Kidney (tissue), 14 donors: Measurements from ENCODE around the gene SH3BP4. TPM values are rescaled to one million over a fixed set of nuclear protein-coding genes. Genes with fewer than 3 reads are reported as not detected.

Source experiments
- DNase-seq, 5 donors: peaks; one replicate each; pipeline ENCODE4 v3.0.0-alpha.2; 2013 to 2020
- FAIRE-seq: peaks from 2 replicates; lab custom pipeline; 2012; peaks lifted over from hg19 to GRCh38; lab: Jason Lieb, UNC
- H3K27ac ChIP-seq, 2 donors: one replicate each; pipeline ENCODE4 v1.7.0; 2013; ENCODE audit warnings: low read depth in 2 of 2, low read length in 2 of 2, inconsistent platforms in 1 of 2
- H3K27me3 ChIP-seq: one replicate; pipeline ENCODE4 v1.7.1; 2013; ENCODE audit warnings: low read length, inconsistent platforms; ENCODE audit not compliant: control insufficient read depth, insufficient read depth
- H3K36me3 ChIP-seq, 3 donors: one replicate each; pipeline versions ENCODE4 v1.7.0 to v1.7.1; 2013; ENCODE audit warnings: low read length in 3 of 3, control low read depth in 1 of 3, inconsistent platforms in 1 of 3; ENCODE audit not compliant: insufficient read depth in 3 of 3, control insufficient read depth in 2 of 3
- H3K4me1 ChIP-seq, 3 donors: one replicate each; pipeline versions ENCODE4 v1.7.0 to v1.7.1; 2013; ENCODE audit warnings: low read length in 3 of 3, inconsistent platforms in 1 of 3, low read depth in 1 of 3; ENCODE audit not compliant: control insufficient read depth in 2 of 3, insufficient read depth in 2 of 3
- H3K4me3 ChIP-seq, 3 donors: one replicate each; pipeline versions ENCODE4 v1.7.0 to v1.8.1; 2013; ENCODE audit warnings: low read length in 3 of 3, control low read depth in 1 of 3, inconsistent platforms in 1 of 3
- H3K9ac ChIP-seq, 3 donors: one replicate each; pipeline versions ENCODE4 v1.7.0 to v1.7.1; 2013; ENCODE audit warnings: low read length in 3 of 3, control low read depth in 1 of 3, inconsistent platforms in 1 of 3
- H3K9me3 ChIP-seq, 3 donors: one replicate each; pipeline versions ENCODE4 v1.7.0 to v1.7.1; 2013; ENCODE audit warnings: low read length in 3 of 3, control low read depth in 1 of 3, inconsistent platforms in 1 of 3; ENCODE audit not compliant: control insufficient read depth in 2 of 3, insufficient read depth in 1 of 3
- CTCF ChIP-seq: IDR thresholded peaks from 3 replicates; pipeline ENCODE4 v1.5.1; 2012; ENCODE audit warnings: mild to moderate bottlenecking, moderate library complexity, borderline replicate concordance; ENCODE audit not compliant: insufficient read depth; ENCODE audit errors: extremely low read depth
- intact Hi-C: fragments of 100-400 bp; cut with DNase I; formaldehyde crosslinking; loops from one replicate; pipeline ENCODE4 v1.11.1; 2022
- polyA plus RNA-seq: library from polyadenylated mRNA; stranded (reverse); fragments of 350-450 nt; fragmentation: Illumina TruSeq; extraction: RNeasy Lipid Tissue Mini Kit (QIAGEN cat#74804); gene quantifications from one replicate; pipeline ENCODE4 v1.2.3, GENCODE V29; 2014; ENCODE audit warnings: low read depth, low replicate concordance; ENCODE audit not compliant: insufficient read depth
- total RNA-seq: library from RNA; stranded (reverse); fragmentation: NEBNext Ultra II Directional; extraction: Animal tissue kit (Norgen Biotek cat#: 25700); gene quantifications from one replicate; pipeline ENCODE4 v1.2.1, GENCODE V29; 2021
- donor health status: control.
- donor health status: control.
- donor health status: control.
- donor health status: control.
- donor health status: control.
- donor health status: DM: yes; HTN: yes; CAD: no.
- donor health status: Normal renal cell carcinoma (clear cell type).

SH3BP4 gene
- total and polyA plus RNA-seq, 2 donors from 2014 or later = 20.0 to 52.9 TPM

- no peak for FAIRE-seq
- intact Hi-C loops = no loop called here
- H3K27ac ChIP-seq = peak overlapping the region; percentile 3 to 65
Measured at GRCh38 chr2:234978466-234979203, 26.8 kb downstream of the SH3BP4 start.

GRCh38 chr2:234979204-234980167 is 27.7 kb downstream of the SH3BP4 start:
- intact Hi-C loops = no loop called here
- FAIRE-seq (no peak), DNase-seq (no peak)
- Histone ChIP-seq H3K4me1 (peaks cover 6 to 63% (median 27%) of the 10 kb centered on the region in 3 donors), H3K27ac (peak overlapping the region; percentile 61 to 86), H3K4me3 (no peak overlapping the region), H3K36me3 (no peaks in the 10 kb centered on the region), H3K9me3 (no peaks in the 10 kb centered on the region), H3K9ac (no peak overlapping the region), H3K27me3 (no peaks in the 10 kb centered on the region)
- no peak for TF ChIP-seq CTCF

More at GRCh38 chr2:234978466-234979203, 26.8 kb downstream of the SH3BP4 start:
- DNase-seq = no peak
- H3K4me3 ChIP-seq = no peak overlapping the region
- no peaks in the 10 kb centered on the region for H3K27me3 ChIP-seq
- peaks cover 6 to 57% (median 25%) of the 10 kb centered on the region in 3 donors for H3K4me1 ChIP-seq
- H3K36me3 ChIP-seq = no peaks in the 10 kb centered on the region
- no peak overlapping the region for H3K9ac ChIP-seq
- no peaks in the 10 kb centered on the region for H3K9me3 ChIP-seq
- no peak for TF ChIP-seq CTCF

- peak overlapping the region in 1 of 3 donors; percentile 36 for H3K4me3 ChIP-seq
Measured at GRCh38 chr2:234980451-234981187, 28.8 kb downstream of the SH3BP4 start.

More at GRCh38 chr2:234980451-234981187, 28.8 kb downstream of the SH3BP4 start:
- Histone ChIP-seq H3K9me3 (no peaks in the 10 kb centered on the region), H3K36me3 (no peaks in the 10 kb centered on the region), H3K27ac (peak overlapping the region; percentile 84 to 86), H3K27me3 (no peaks in the 10 kb centered on the region), H3K4me1 (peaks cover 6 to 61% (median 27%) of the 10 kb centered on the region in 3 donors), H3K9ac (peak overlapping the region in 2 of 3 donors; percentile 22 to 63)
- no peak for FAIRE-seq
- DNase-seq = peak in 3 of 5 donors; percentile 33 to 63 (median 55)
- TF ChIP-seq CTCF = no peak
- intact Hi-C loops = no loop called here
